H9 (cell line): ENCODE data around the gene LRP8. TPM values are rescaled to one million over a fixed set of nuclear protein-coding genes. Genes with fewer than 3 reads are reported as not detected.

Experiments
- DNase-seq: peaks from one replicate; pipeline ENCODE4 v3.0.0-alpha.2; 2017
- H2AFZ ChIP-seq: one replicate; pipeline ENCODE4 v1.6.1; 2013; ENCODE audit warnings: mild to moderate bottlenecking, low read length, control low read depth, moderate library complexity
- H2AK5ac ChIP-seq: 2 replicates; pipeline ENCODE4 v1.6.1; 2013; ENCODE audit warnings: low read length, control low read depth, mixed read lengths; ENCODE audit not compliant: insufficient read length
- H2BK120ac ChIP-seq: one replicate; pipeline ENCODE4 v1.6.1; 2013; ENCODE audit warnings: low read depth, mild to moderate bottlenecking, low read length, control low read depth, inconsistent platforms; ENCODE audit not compliant: poor library complexity, severe bottlenecking
- H2BK12ac ChIP-seq: 2 replicates; pipeline ENCODE4 v1.6.1; 2013; ENCODE audit warnings: low read length, control low read depth, mixed read lengths, low read depth; ENCODE audit not compliant: insufficient read length
- H2BK15ac ChIP-seq: 2 replicates; pipeline ENCODE4 v1.6.1; 2013; ENCODE audit warnings: low read depth, low read length, control low read depth
- H2BK20ac ChIP-seq: one replicate; pipeline ENCODE4 v1.6.1; 2013; ENCODE audit warnings: low read depth, mild to moderate bottlenecking, low read length, control low read depth, inconsistent platforms; ENCODE audit not compliant: poor library complexity, severe bottlenecking
- H2BK5ac ChIP-seq: 2 replicates; pipeline ENCODE4 v1.6.1; 2013; ENCODE audit warnings: low read length, control low read depth, mixed read lengths; ENCODE audit not compliant: insufficient read length
- H3K14ac ChIP-seq: 2 replicates; pipeline ENCODE4 v1.6.1; 2013; ENCODE audit warnings: low read length, control low read depth; ENCODE audit not compliant: insufficient read depth
- H3K18ac ChIP-seq: 2 replicates; pipeline ENCODE4 v1.6.1; 2013; ENCODE audit warnings: low read depth, mild to moderate bottlenecking, mixed read lengths, low read length, control low read depth; ENCODE audit not compliant: insufficient read length
- H3K23ac ChIP-seq: 2 replicates; pipeline ENCODE4 v1.6.1; 2013; ENCODE audit warnings: low read length, control low read depth, mixed read lengths, low read depth; ENCODE audit not compliant: insufficient read length
- H3K23me2 ChIP-seq: 2 replicates; pipeline ENCODE4 v1.6.1; 2013; ENCODE audit warnings: low read depth, mild to moderate bottlenecking, mixed read lengths, low read length, control low read depth; ENCODE audit not compliant: insufficient read length, poor library complexity, severe bottlenecking
- H3K27ac ChIP-seq: 2 replicates; pipeline ENCODE4 v1.5.1; 2013; ENCODE audit warnings: low read length, control low read depth, mixed read lengths, low read depth; ENCODE audit not compliant: insufficient read length
- H3K27me3 ChIP-seq: 2 replicates; pipeline ENCODE4 v1.6.1; 2013; ENCODE audit warnings: low read length, control low read depth, inconsistent platforms; ENCODE audit not compliant: insufficient read depth
- H3K4ac ChIP-seq: 2 replicates; pipeline ENCODE4 v1.6.1; 2013; ENCODE audit warnings: low read depth, mild to moderate bottlenecking, control low read depth, inconsistent platforms, low read length, moderate library complexity
- H3K4me1 ChIP-seq: 2 replicates; pipeline ENCODE4 v1.6.1; 2013; ENCODE audit warnings: low read length, control low read depth, inconsistent platforms; ENCODE audit not compliant: insufficient read depth
- H3K4me2 ChIP-seq: 2 replicates; pipeline ENCODE4 v1.6.1; 2013; ENCODE audit warnings: low read length, control low read depth, mixed read lengths; ENCODE audit not compliant: insufficient read length, insufficient read depth
- H3K56ac ChIP-seq: 2 replicates; pipeline ENCODE4 v1.6.1; 2013; ENCODE audit warnings: low read depth, mild to moderate bottlenecking, mixed read lengths, low read length, control low read depth; ENCODE audit not compliant: insufficient read length
- H3K79me1 ChIP-seq: 2 replicates; pipeline ENCODE4 v1.6.1; 2013; ENCODE audit warnings: low read depth, mild to moderate bottlenecking, moderate library complexity, low read length, control low read depth, inconsistent platforms; ENCODE audit not compliant: insufficient read depth, poor library complexity, severe bottlenecking
- H3K79me2 ChIP-seq: 2 replicates; pipeline ENCODE4 v1.6.1; 2013; ENCODE audit warnings: low read length, control low read depth, inconsistent platforms; ENCODE audit not compliant: insufficient read depth
- H3K9ac ChIP-seq: 2 replicates; pipeline ENCODE4 v1.6.1; 2013; ENCODE audit warnings: low read length, control low read depth, mixed read lengths; ENCODE audit not compliant: insufficient read length; ENCODE audit errors: extremely low read depth
- H3K9me3 ChIP-seq: one replicate; pipeline ENCODE4 v1.6.1; 2013; ENCODE audit warnings: low read depth, low read length, inconsistent platforms; ENCODE audit not compliant: control insufficient read depth
- H3T11ph ChIP-seq: one replicate; pipeline ENCODE4 v1.6.1; 2013; ENCODE audit warnings: mild to moderate bottlenecking, low read length, control low read depth, inconsistent platforms
- H4K20me1 ChIP-seq: one replicate; pipeline ENCODE4 v1.6.1; 2013; ENCODE audit not compliant: control insufficient read depth, insufficient read length, insufficient read depth
- H4K5ac ChIP-seq: 2 replicates; pipeline ENCODE4 v1.6.1; 2013; ENCODE audit warnings: low read depth, mild to moderate bottlenecking, mixed read lengths, low read length, control low read depth; ENCODE audit not compliant: insufficient read length
- H4K8ac ChIP-seq: replicated peaks from 2 replicates; pipeline ENCODE4 v1.6.1; 2013; ENCODE audit warnings: low read length, control low read depth, mixed read lengths, low read depth; ENCODE audit not compliant: insufficient read length
- H4K91ac ChIP-seq: 2 replicates; pipeline ENCODE4 v1.6.1; 2013; ENCODE audit warnings: low read depth, mild to moderate bottlenecking, moderate library complexity, mixed read lengths, low read length, control low read depth; ENCODE audit not compliant: insufficient read length
- H3K27ac Mint-ChIP-seq, 3 experiments: 2 replicates in 2 of 3; 3 replicates in 1 of 3; pipeline ENCODE4 v1.8.0; 2020 to 2021; ENCODE audit warnings: mixed read lengths in 3 of 3, mild to moderate bottlenecking in 1 of 3, moderate library complexity in 1 of 3
- H3K27me3 Mint-ChIP-seq: 2 replicates; pipeline ENCODE4 v1.8.0; 2021; ENCODE audit warnings: low read depth, mild to moderate bottlenecking, moderate library complexity, mixed read lengths
- H3K36me3 Mint-ChIP-seq, 3 experiments: 2 replicates in 2 of 3; 3 replicates in 1 of 3; pipeline ENCODE4 v1.8.0; 2020 to 2021; ENCODE audit warnings: low read depth in 3 of 3, mixed read lengths in 3 of 3; ENCODE audit not compliant: insufficient read depth in 1 of 3
- H3K4me1 Mint-ChIP-seq, 2 experiments: 2 replicates each; pipeline ENCODE4 v1.8.0; 2020; ENCODE audit warnings: mixed read lengths in 2 of 2
- H3K4me3 Mint-ChIP-seq, 2 experiments: 2 replicates in 1 of 2; 3 replicates in 1 of 2; pipeline ENCODE4 v1.8.0; 2020 to 2021; ENCODE audit warnings: mild to moderate bottlenecking in 2 of 2, mixed read lengths in 2 of 2, moderate library complexity in 1 of 2
- H3K9me3 Mint-ChIP-seq, 2 experiments: 2 replicates in 1 of 2; 3 replicates in 1 of 2; pipeline ENCODE4 v1.8.0; 2020; ENCODE audit warnings: mild to moderate bottlenecking in 2 of 2, mixed read lengths in 2 of 2, moderate library complexity in 1 of 2
- CTCF ChIP-seq: fragments of 200-600 bp; sonication (generic); conservative IDR thresholded peaks from 3 replicates; pipeline ENCODE4 v1.8.0; 2021; ENCODE audit warnings: antibody characterized with exemption, mild to moderate bottlenecking
- WGBS: extraction: QIAGEN DNeasy Blood & Tissue Kit; methylation state at CpG from one replicate; pipeline ENCODE4 v1.1.7; 2013; ENCODE audit warnings: missing lambda C conversion rate, low lambda C conversion rate, mixed read lengths; ENCODE audit not compliant: insufficient read length; ENCODE audit errors: extremely low coverage; 5-methylcytosine and 5-hydroxymethylcytosine counted together
- total RNA-seq: library from RNA; stranded (reverse); gene quantifications from 2 replicates; pipeline ENCODE4 v1.2.1, GENCODE V29; 2021

LRP8 gene
- total RNA-seq, 1 experiment from 2014 or later = 78.6 TPM

GRCh38 chr1:53377438-53377841, 49.6 kb upstream of the LRP8 start:
- peaks cover 44% of the 10 kb centered on the region for H3K27me3 Mint-ChIP-seq
- H4K91ac ChIP-seq = no peak overlapping the region
- no peak overlapping the region for H2BK20ac ChIP-seq
- no peaks in the 10 kb centered on the region for H3K79me1 ChIP-seq
- no peaks in the 10 kb centered on the region; a peak in 1 of 5 replicates for H3K9me3 Mint-ChIP-seq
- H2BK5ac ChIP-seq = no peak overlapping the region
- H3K4ac ChIP-seq = no peak overlapping the region
- H3K79me2 ChIP-seq = no peaks in the 10 kb centered on the region
- no peak overlapping the region for H3K14ac ChIP-seq
- H3K23ac ChIP-seq = no peak overlapping the region
- H4K8ac ChIP-seq = no peak overlapping the region
- no peak overlapping the region for H2AFZ ChIP-seq
- WGBS = no CpG with 5 or more reads among the region's 13 CpGs
- no peak overlapping the region for H4K5ac ChIP-seq
- H3K18ac ChIP-seq = no peak overlapping the region
- H3K27me3 ChIP-seq = no peaks in the 10 kb centered on the region; the same call in 1 of the 2 replicates
- no peak overlapping the region for H3K9ac ChIP-seq
- H4K20me1 ChIP-seq = no peaks in the 10 kb centered on the region
- H3K4me1 Mint-ChIP-seq = peaks cover 23 to 31% of the 10 kb centered on the region in 2 experiments
- no peaks in the 10 kb centered on the region for H3K9me3 ChIP-seq
- H3K27ac Mint-ChIP-seq = no peak overlapping the region
- no peak overlapping the region for H2BK120ac ChIP-seq
- peak; percentile 28 for DNase-seq
- no peak overlapping the region for H2AK5ac ChIP-seq
- TF ChIP-seq CTCF = no peak
- no peak overlapping the region for H3K4me3 Mint-ChIP-seq
- no peaks in the 10 kb centered on the region for H3K36me3 Mint-ChIP-seq
- H3T11ph ChIP-seq = no peak overlapping the region
- no peak overlapping the region for H3K27ac ChIP-seq
- H2BK12ac ChIP-seq = no peak overlapping the region
- no peak overlapping the region for H3K4me2 ChIP-seq
- H2BK15ac ChIP-seq = no peak overlapping the region
- H3K23me2 ChIP-seq = no peaks in the 10 kb centered on the region
- H3K4me1 ChIP-seq = peaks cover 2% of the 10 kb centered on the region; the same call in 1 of the 2 replicates
- no peak overlapping the region for H3K56ac ChIP-seq
